K562 (cell line): ENCODE results near the gene LSM12. TPM values are rescaled to one million over a fixed set of nuclear protein-coding genes. Genes with fewer than 3 reads are reported as not detected.
A peak's percentile ranks its signal among the peaks of the same experiment; 100 is the strongest.

Experiments
- EHMT2 ChIP-seq: fragments of 450-650 bp; IDR thresholded peaks from 2 replicates; pipeline ENCODE4 v1.6.1; 2018; ENCODE audit warnings: antibody characterized with exemption
- GATAD2B ChIP-seq: fragments of 450-650 bp; IDR thresholded peaks from 2 replicates; pipeline ENCODE4 v1.6.1; 2017; ENCODE audit warnings: mild to moderate bottlenecking, borderline replicate concordance
- ID3 ChIP-seq, 2 experiments: fragments of 250-450 bp in 1 of 2; fragments of 450-650 bp in 1 of 2; sonication (Bioruptor Pico) in 1 of 2; IDR thresholded peaks; 2 replicates each; pipeline versions ENCODE4 v1.6.1 to v1.8.0; 2016 to 2021; ENCODE audit warnings: mild to moderate bottlenecking in 2 of 2, moderate library complexity in 2 of 2, missing compliant biosample characterization in 1 of 2, missing genetic modification characterization in 1 of 2
- NCOA4 ChIP-seq: fragments of 450-650 bp; IDR thresholded peaks from 2 replicates; pipeline ENCODE4 v1.6.1; 2018; ENCODE audit warnings: mild to moderate bottlenecking; ENCODE audit not compliant: partially characterized antibody
- NCOR1 ChIP-seq: fragments of 450-650 bp; IDR thresholded peaks from 2 replicates; pipeline ENCODE4 v1.6.1; 2016; ENCODE audit warnings: mild to moderate bottlenecking, moderate library complexity
- NUFIP1 ChIP-seq: fragments of 450-650 bp; IDR thresholded peaks from 2 replicates; pipeline ENCODE4 v1.6.1; 2018; ENCODE audit not compliant: partially characterized antibody
- POLR2G ChIP-seq: fragments of 200-400 bp; formaldehyde crosslinking; IDR thresholded peaks from 2 replicates; pipeline ENCODE4 v1.6.1; 2017; ENCODE audit warnings: low read depth, mild to moderate bottlenecking, antibody characterized with exemption, low read length, moderate library complexity
- PRPF4 ChIP-seq: fragments of 200-400 bp; formaldehyde crosslinking; IDR thresholded peaks from one replicate; pipeline ENCODE4 v1.6.1; 2017; ENCODE audit warnings: low read length, low read depth, mild to moderate bottlenecking; ENCODE audit not compliant: insufficient read depth, poor library complexity, severe bottlenecking
- SMAD2 ChIP-seq: fragments of 150-350 bp; IDR thresholded peaks from 2 replicates; pipeline ENCODE4 v1.6.1; 2014; ENCODE audit warnings: low read depth, mild to moderate bottlenecking, low read length
- THAP7 ChIP-seq: fragments of 250-450 bp; sonication (Bioruptor Pico); IDR thresholded peaks from 2 replicates; pipeline ENCODE4 v1.5.0; 2021
- ZBTB43 ChIP-seq: sonication (generic); formaldehyde crosslinking; IDR thresholded peaks from 2 replicates; pipeline ENCODE4 v1.8.0; 2023; ENCODE audit warnings: mild to moderate bottlenecking, missing genetic modification reagents
- ZKSCAN8 ChIP-seq: fragments of 200-800 bp; sonication (Bioruptor generic); IDR thresholded peaks from 2 replicates; pipeline ENCODE4 v1.6.1; 2016; ENCODE audit warnings: missing genetic modification characterization, missing compliant biosample characterization
- ZNF24 ChIP-seq: fragments of 450-650 bp; IDR thresholded peaks from 2 replicates; pipeline ENCODE4 v1.6.1; 2016
- ZNF316 ChIP-seq: fragments of 450-650 bp; IDR thresholded peaks from 2 replicates; pipeline ENCODE4 v1.6.1; 2016
- ZNF586 ChIP-seq: fragments of 450-650 bp; formaldehyde crosslinking; conservative IDR thresholded peaks from 2 replicates; pipeline ENCODE4 v1.4.0; 2020; ENCODE audit warnings: mild to moderate bottlenecking, moderate library complexity
- ZZZ3 ChIP-seq: fragments of 450-650 bp; IDR thresholded peaks from 2 replicates; pipeline ENCODE4 v1.6.1; 2016; ENCODE audit warnings: antibody characterized with exemption, mild to moderate bottlenecking, moderate library complexity
- polyA plus RNA-seq, 8 experiments: library from polyadenylated mRNA; depleted of rRNA in 4 of 8; stranded (reverse) in 5 of 8; unstranded in 3 of 8; fragments of >200 nt; fragmentation: Nextera tagmentation in 2 of 8; fragmentation: Illumina TruSeq in 1 of 8; extraction: Ambion mirVana in 2 of 8; extraction: Trizol in 1 of 8; gene quantifications; 2 replicates each; pipeline versions ENCODE4 v1.2.1 to v1.2.3, GENCODE V29; 2011 to 2014; ENCODE audit warnings: inconsistent platforms in 1 of 8, missing spikeins in 1 of 8
- total RNA-seq, 7 experiments: library from RNA; depleted of rRNA in 6 of 7; stranded (reverse); fragments of >200 nt in 6 of 7; fragmentation: Illumina TruSeq in 2 of 7; extraction: Trizol in 2 of 7; gene quantifications; 2 replicates each; pipeline versions ENCODE4 v1.2.1 to v1.2.3, GENCODE V29; 2011 to 2021; ENCODE audit warnings: low replicate concordance in 1 of 7
- TF ChIP-seq, protein P1 (sequence below): fragments of 450-650 bp; IDR thresholded peaks from 2 replicates; pipeline ENCODE4 v1.6.1; 2016
- TF ChIP-seq, protein P2 (sequence below): fragments of 450-650 bp; IDR thresholded peaks from 2 replicates; pipeline ENCODE4 v1.6.1; 2016; ENCODE audit warnings: missing biosample characterization, missing genetic modification characterization
- TF ChIP-seq, protein P3 (sequence below): fragments of 250-450 bp; sonication (Bioruptor Pico); IDR thresholded peaks from 2 replicates; pipeline ENCODE4 v1.4.0; 2020; ENCODE audit warnings: mild to moderate bottlenecking, moderate library complexity, borderline replicate concordance

LSM12 gene
- total and polyA plus RNA-seq, 9 of the 15 experiments (the other 6 are each of a cell fraction or from before 2014, with no cell fraction given) = 53.0 to 258 (median 89.3) TPM

DNA sequence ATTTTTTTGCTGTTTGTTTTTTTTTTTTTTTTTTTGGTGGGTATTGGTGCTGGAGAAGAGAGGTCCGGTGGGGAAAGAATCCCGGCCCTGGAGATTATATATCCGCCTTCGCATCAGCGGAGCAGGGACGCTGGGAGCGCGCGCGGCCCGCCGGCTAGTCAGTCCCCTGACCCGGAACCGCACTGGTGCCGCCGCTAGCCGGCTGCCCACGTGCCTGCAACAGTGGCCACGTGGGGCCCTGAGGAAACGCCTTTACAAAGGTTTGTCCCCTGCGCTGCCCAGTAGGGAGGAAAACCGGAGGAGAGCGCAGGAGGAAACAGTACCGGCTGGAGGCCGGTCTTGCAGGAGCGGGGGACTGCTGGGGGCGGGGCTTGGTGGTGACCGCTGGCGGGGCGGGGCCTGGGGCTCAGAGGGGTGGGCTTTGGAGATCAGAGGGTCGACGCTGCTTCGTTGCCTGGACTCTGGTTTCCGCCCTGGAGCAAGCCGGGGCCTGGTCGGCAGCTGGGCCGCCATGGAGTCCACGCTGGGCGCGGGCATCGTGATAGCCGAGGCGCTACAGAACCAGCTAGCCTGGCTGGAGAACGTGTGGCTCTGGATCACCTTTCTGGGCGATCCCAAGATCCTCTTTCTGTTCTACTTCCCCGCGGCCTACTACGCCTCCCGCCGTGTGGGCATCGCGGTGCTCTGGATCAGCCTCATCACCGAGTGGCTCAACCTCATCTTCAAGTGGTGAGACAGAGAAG is 4.2 kb upstream of the LSM12 start, which contains the start of gene G6PC3 (continued):
- peak; percentile 94 for TF ChIP-seq POLR2G
- no peak for TF ChIP-seq EHMT2
- TF ChIP-seq NCOA4 = no peak
- no peak for TF ChIP-seq ID3 (CRISPR knock-in tag; IDR thresholded peaks at IDR 0.05)
- no peak for TF ChIP-seq ID3 (tag; IDR thresholded peaks at IDR 0.05)
- TF ChIP-seq, protein P1, sequence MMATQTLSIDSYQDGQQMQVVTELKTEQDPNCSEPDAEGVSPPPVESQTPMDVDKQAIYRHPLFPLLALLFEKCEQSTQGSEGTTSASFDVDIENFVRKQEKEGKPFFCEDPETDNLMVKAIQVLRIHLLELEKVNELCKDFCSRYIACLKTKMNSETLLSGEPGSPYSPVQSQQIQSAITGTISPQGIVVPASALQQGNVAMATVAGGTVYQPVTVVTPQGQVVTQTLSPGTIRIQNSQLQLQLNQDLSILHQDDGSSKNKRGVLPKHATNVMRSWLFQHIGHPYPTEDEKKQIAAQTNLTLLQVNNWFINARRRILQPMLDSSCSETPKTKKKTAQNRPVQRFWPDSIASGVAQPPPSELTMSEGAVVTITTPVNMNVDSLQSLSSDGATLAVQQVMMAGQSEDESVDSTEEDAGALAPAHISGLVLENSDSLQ = no peak; the same call in 1 of the 2 replicates
- TF ChIP-seq, protein P2, sequence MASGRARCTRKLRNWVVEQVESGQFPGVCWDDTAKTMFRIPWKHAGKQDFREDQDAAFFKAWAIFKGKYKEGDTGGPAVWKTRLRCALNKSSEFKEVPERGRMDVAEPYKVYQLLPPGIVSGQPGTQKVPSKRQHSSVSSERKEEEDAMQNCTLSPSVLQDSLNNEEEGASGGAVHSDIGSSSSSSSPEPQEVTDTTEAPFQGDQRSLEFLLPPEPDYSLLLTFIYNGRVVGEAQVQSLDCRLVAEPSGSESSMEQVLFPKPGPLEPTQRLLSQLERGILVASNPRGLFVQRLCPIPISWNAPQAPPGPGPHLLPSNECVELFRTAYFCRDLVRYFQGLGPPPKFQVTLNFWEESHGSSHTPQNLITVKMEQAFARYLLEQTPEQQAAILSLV (tag) = no peak
- TF ChIP-seq ZBTB43 (CRISPR knock-in tag) = no peak
- no peak for TF ChIP-seq ZKSCAN8 (CRISPR knock-in tag)
- TF ChIP-seq NUFIP1 = no peak
- no peak for TF ChIP-seq SMAD2
- no peak for TF ChIP-seq ZZZ3
- TF ChIP-seq, protein P3, sequence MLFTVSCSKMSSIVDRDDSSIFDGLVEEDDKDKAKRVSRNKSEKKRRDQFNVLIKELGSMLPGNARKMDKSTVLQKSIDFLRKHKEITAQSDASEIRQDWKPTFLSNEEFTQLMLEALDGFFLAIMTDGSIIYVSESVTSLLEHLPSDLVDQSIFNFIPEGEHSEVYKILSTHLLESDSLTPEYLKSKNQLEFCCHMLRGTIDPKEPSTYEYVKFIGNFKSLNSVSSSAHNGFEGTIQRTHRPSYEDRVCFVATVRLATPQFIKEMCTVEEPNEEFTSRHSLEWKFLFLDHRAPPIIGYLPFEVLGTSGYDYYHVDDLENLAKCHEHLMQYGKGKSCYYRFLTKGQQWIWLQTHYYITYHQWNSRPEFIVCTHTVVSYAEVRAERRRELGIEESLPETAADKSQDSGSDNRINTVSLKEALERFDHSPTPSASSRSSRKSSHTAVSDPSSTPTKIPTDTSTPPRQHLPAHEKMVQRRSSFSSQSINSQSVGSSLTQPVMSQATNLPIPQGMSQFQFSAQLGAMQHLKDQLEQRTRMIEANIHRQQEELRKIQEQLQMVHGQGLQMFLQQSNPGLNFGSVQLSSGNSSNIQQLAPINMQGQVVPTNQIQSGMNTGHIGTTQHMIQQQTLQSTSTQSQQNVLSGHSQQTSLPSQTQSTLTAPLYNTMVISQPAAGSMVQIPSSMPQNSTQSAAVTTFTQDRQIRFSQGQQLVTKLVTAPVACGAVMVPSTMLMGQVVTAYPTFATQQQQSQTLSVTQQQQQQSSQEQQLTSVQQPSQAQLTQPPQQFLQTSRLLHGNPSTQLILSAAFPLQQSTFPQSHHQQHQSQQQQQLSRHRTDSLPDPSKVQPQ (CRISPR knock-in tag) = 0 out of 2 replicates have a peak, but pooled peaks have one; percentile 51
- no peak for TF ChIP-seq ZNF316
- peak; percentile 56; the same call in 1 of the 2 replicates for TF ChIP-seq NCOR1
- no peak for TF ChIP-seq ZNF586 (CRISPR knock-in tag)
- TF ChIP-seq THAP7 (CRISPR knock-in tag) = 0 out of 2 replicates have a peak, but pooled peaks have one; percentile 67
- peak; percentile 35; the same call in 1 of the 2 replicates for TF ChIP-seq ZNF24
- no peak for TF ChIP-seq PRPF4
- TF ChIP-seq GATAD2B = no peak; the same call in 1 of the 2 replicates
